Hematopoietic multipotent progenitor cell treated with erythropoietin and hydrocortisone succinate and interleukin-3 and kit ligand, for 15 days (in vitro differentiated cells): ENCODE measurements around the gene ALK.

Source experiments
- DNase-seq: peaks from one replicate; pipeline ENCODE4 v3.0.0-alpha.2; 2015; ENCODE audit warnings: low spot score

Gene ALK

DNA sequence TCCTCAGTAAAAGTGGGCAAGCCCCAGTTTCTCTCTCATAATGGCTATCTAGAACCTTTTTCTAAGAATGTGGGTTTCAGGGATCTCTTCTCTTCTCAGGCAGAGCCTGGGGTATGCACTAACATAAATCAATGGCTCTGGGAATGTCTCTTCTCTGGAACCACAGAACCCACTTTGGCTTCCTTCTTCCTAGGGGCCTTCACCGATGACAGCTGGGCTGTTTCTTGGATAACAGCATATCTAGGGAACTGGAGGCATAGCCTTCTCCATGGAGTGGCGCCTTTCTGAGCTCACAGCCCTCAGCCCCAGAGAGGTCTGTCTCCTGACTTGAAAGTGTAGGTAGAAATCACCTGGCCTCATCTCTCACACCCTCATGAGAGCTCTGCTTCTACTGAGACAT is 558.3 kb downstream of the ALK start:
- DNase-seq: no peak

- no peak for DNase-seq
These were observed 560.2 kb downstream of the ALK start for GRCh38 chr2:29361231-29361630.

GRCh38 chr2:29360016-29360784 is 561.2 kb downstream of the ALK start:
- DNase-seq: no peak

DNA sequence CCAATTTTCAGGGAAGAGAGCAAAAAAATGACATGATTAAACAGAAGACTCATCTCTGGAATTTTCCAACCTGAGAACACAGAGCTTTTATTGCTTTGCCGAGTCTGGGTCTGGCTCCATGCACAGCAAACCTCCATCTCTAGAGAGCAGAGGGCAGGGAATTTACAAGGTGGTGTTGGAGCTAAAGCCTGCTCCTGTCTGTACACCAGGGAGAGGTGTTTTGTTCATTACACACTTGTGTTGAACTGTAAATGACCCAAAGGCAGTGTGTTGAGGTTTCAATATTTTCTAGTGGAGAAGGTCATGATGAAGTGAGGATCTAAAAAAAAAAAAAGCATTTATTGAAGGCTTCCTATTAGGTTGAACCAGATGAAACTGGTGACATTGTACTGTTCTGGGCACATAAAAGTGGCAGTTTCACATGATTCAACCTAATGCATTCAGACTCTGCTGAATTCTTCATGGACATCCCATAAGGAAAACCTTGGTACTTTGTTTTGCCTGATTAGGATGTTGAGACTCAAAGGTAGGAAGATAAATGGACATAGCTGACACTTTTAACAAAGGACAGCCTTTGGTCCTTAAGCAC is 567.9 kb downstream of the ALK start:
- DNase-seq: no peak

- DNase-seq: no peak
These were observed 569.3 kb downstream of the ALK start for GRCh38 chr2:29351916-29352591.

GRCh38 chr2:29351248-29351647 is 570.1 kb downstream of the ALK start:
- no peak for DNase-seq

GRCh38 chr2:29349316-29350030 is 571.9 kb downstream of the ALK start:
- DNase-seq: no peak

GRCh38 chr2:29347774-29348461 is 573.5 kb downstream of the ALK start:
- no peak for DNase-seq

GRCh38 chr2:29345236-29345635 is 576.1 kb downstream of the ALK start:
- DNase-seq: no peak

DNA sequence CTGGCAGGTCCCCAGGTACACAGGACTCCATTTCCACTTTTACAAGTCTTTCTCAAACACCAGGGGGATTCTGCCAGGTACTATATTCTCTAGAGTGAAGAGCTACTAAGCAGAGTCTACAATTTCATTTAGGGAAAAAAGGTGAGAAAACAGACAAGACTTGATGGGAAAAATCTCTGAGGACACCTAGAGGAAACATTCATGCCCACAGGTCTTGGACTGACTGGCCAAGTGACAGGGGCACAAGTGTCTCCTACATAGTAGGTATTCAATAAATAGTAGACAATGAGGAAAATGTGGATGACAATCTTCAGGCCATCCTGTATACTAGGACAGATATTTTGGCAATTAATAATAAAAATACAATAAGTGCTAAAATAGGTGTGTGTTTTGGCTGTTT is 577.6 kb downstream of the ALK start:
- DNase-seq: no peak

DNA sequence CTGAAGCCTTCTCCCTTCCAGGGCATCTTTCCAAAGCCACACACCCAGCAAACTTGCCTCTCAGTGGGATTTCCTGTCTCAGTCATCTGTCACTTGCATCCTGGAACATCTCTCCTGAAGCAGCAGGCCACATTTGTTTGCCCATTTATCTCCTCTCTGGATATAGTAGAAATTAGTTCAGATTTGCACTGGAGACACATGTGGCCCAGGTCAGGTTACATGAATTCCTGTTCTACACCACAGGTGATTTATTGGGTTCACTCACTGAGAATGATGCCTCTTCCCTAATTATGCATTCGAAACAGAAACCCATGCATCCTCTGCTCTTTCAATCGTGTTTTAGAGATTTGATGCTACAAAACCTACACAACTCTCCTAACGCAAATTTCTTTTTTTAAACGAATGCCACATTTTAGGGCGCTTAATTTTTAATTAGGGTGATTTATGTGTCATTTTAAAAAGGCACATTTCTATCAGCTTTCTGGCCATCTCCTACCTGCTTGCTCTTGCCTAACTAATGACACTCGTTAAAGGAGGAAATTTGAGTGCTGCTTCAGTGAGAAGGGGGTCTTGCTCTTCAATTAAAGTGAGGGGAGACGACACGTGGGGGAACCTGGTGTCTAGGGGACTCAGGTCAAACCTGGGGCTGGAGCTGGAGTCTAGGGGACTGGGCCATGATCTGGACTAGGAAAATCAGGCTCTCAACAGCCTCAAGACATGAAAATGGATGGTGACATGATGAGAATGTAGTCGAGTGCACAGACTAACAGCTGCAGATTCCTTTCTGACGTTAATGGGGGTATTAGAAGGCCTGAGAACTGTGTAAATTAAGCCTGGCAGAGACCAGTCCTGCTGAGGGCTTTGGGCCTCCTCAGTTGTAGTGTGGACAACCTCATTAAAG is 584.8 kb downstream of the ALK start:
- DNase-seq: no peak

GRCh38 chr2:29335396-29335795 is 586.0 kb downstream of the ALK start:
- no peak for DNase-seq

DNA sequence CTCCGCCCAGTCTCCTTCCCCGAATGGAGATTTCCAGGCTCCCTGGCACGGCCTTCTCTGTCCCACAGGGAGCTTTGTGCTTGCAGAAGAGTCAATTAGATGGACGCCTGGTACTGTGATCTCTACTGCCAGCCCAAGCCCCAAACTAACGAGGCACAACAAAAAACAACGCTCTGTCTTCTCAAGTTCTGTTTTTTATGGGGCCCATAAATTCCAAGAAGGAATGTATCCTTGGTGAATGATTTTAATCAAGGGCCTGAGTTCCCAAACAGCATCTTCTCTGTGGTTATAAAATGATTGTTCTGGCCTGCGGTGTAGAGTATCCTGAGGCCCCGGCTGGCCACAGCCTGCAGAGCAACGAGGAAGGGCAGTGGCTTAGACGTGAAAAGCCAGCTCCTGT is 586.7 kb downstream of the ALK start:
- DNase-seq: no peak

- no peak for DNase-seq
These were observed 588.8 kb downstream of the ALK start for GRCh38 chr2:29332540-29332939.

DNA sequence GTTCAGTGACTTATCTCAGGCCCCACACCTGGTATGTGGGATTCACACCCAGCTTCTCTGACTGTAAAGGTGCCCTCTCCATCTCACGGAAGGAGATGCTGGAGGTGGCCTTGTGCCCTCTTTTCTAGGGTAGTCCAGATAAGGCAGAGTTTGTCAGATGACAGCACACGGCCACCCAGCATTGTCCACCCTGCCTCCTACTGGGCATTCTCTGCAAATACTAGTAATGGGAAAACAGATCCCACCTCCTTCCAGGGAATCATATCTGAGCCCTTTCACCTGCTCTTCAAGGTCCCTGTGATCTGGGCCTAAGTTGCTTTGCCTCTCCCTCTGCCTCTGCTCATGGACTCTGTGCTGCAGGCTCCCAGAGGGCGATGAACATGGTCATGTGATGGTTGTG is 591.5 kb downstream of the ALK start:
- no peak for DNase-seq

GRCh38 chr2:29326926-29327325 is 594.5 kb downstream of the ALK start:
- DNase-seq: no peak

DNA sequence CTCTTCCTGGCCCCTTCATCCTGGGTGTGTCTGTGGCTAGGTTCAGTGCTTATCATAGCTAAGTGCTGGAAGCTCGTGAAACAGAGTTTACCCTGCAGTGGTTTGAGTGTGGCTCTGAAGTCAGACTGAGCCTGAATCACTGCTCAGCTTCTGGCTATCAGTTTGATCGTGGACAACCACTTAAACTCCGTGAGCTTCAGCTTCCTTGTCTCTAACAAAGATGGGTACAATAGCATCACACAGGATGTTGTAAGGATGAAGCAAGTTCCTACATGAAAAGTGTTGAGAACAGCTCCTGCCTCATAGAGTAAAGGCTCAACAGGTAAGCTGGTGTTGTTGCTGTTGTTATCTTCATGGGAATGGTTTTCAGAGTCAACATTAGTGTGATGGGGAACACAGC is 595.8 kb downstream of the ALK start:
- no peak for DNase-seq

GRCh38 chr2:29323961-29324360 is 597.4 kb downstream of the ALK start:
- no peak for DNase-seq

GRCh38 chr2:29323301-29323700 is 598.1 kb downstream of the ALK start:
- no peak for DNase-seq

- DNase-seq: no peak
These were observed 599.4 kb downstream of the ALK start for GRCh38 chr2:29322011-29322410.
